Chondrocyte (in vitro differentiated cells): ENCODE results near the gene ALKAL2. TPM values are rescaled to one million over a fixed set of nuclear protein-coding genes. Genes with fewer than 3 reads are reported as not detected.
"Not testable (repeated sequence)": the region's sequence is repeated elsewhere in the genome, so short reads cannot be mapped to it uniquely, and the experiment has no call there.

Experiments
- DNase-seq: peaks from one replicate; pipeline ENCODE4 v3.0.0; 2021; ENCODE audit warnings: mixed read lengths, low spot score
- H3K27ac Mint-ChIP-seq: one replicate; pipeline ENCODE4 v1.8.0; 2021; ENCODE audit warnings: mild to moderate bottlenecking, moderate library complexity, mixed read lengths; ENCODE audit not compliant: unreplicated experiment
- H3K27me3 Mint-ChIP-seq: 2 replicates; pipeline ENCODE4 v1.8.0; 2021; ENCODE audit warnings: low read depth, mixed read lengths
- H3K36me3 Mint-ChIP-seq: 2 replicates; pipeline ENCODE4 v1.8.0; 2021; ENCODE audit warnings: low read depth, mixed read lengths
- H3K4me1 Mint-ChIP-seq: 2 replicates; pipeline ENCODE4 v1.8.0; 2021; ENCODE audit warnings: low read depth, mild to moderate bottlenecking, mixed read lengths
- H3K4me3 Mint-ChIP-seq: one replicate; pipeline ENCODE4 v1.8.0; 2021; ENCODE audit warnings: mild to moderate bottlenecking, moderate library complexity, mixed read lengths; ENCODE audit not compliant: unreplicated experiment
- H3K9me3 Mint-ChIP-seq: 2 replicates; pipeline ENCODE4 v1.8.0; 2021; ENCODE audit warnings: low read depth, mixed read lengths
- long read RNA-seq: library from polyadenylated mRNA; stranded (forward); transcript quantifications from one replicate; pipeline ENCODE4 v2.0.0, GENCODE V29; 2021
- total RNA-seq: library from RNA; stranded (reverse); gene quantifications from 3 replicates; pipeline ENCODE4 v1.2.1, GENCODE V29; 2021
- TF ChIP-seq, protein P1 (sequence below): fragments of 200-600 bp; sonication (generic); IDR thresholded peaks from 2 replicates; pipeline ENCODE4 v1.5.0; 2021; ENCODE audit warnings: antibody characterized with exemption, mild to moderate bottlenecking, moderate library complexity

The ALKAL2 gene, protein sequence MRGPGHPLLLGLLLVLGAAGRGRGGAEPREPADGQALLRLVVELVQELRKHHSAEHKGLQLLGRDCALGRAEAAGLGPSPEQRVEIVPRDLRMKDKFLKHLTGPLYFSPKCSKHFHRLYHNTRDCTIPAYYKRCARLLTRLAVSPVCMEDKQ
- total RNA-seq: 150 to 164 TPM (median 154 TPM) in 3 replicates
- long read RNA-seq, transcript ALKAL2-202 (5 exons, 526 nt): major isoform, 7 of 259 reads
- long read RNA-seq, partial matches to known transcripts: 54 of 259 reads
- long read RNA-seq, other reads (novel, unspliced or antisense): 198 of 259 reads

DNA sequence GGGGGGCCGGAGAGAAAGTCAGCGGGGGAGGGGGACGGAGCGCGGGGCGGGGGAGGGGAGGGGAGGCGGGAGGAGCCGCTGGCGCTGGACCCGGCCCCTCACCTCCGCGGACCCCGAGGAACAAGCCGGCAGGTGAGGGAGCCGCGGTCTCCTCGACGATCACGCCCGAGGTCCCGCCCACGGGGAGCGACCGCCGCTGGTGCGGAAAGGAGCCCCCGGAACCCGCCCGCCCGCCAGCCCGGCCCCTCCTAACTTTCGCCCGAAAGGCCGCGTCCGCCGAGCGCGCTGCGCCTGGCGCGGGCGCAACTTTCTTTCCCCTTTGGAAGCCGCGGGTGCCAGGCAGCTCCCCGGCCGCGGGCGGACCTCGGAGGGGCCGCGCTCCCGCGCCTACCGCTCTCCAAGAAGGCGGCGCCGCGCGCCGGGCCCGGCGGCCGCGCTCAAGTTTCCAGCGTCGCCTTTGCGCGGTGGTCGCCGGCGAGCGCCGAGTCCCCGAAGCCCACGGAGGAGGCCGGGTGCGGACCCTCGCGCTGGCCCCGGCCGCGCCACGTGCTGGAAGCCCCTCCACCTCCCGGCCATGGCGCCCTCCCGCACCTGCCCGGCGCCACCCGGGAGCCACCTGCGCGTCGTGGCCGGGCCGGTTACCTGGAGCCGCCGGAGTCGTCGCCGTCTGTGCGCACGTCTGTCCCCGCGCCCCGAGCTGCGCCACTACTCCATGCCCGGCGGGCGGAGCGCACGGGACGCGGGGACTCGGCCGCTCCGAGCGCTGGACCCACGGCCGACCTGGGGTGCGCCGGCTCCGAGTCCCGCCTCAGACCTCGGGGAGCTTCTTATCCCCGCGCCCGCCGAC is at the start of gene ALKAL2:
Gene ALKAL2 (minus strand): TSS at position 181 of the 847 bp plus-strand sequence. CDS start 256 bp downstream, outside the sequence.
- DNase-seq: no peak
- TF ChIP-seq, protein P1, sequence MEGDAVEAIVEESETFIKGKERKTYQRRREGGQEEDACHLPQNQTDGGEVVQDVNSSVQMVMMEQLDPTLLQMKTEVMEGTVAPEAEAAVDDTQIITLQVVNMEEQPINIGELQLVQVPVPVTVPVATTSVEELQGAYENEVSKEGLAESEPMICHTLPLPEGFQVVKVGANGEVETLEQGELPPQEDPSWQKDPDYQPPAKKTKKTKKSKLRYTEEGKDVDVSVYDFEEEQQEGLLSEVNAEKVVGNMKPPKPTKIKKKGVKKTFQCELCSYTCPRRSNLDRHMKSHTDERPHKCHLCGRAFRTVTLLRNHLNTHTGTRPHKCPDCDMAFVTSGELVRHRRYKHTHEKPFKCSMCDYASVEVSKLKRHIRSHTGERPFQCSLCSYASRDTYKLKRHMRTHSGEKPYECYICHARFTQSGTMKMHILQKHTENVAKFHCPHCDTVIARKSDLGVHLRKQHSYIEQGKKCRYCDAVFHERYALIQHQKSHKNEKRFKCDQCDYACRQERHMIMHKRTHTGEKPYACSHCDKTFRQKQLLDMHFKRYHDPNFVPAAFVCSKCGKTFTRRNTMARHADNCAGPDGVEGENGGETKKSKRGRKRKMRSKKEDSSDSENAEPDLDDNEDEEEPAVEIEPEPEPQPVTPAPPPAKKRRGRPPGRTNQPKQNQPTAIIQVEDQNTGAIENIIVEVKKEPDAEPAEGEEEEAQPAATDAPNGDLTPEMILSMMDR: peak; percentile 13
- Mint-ChIP-seq H3K36me3 (peaks cover 23% of the 10 kb centered on the region), H3K27ac (peak within 1 kb of the TSS; percentile 54), H3K9me3 (no peaks in the 10 kb centered on the region), H3K4me1 (peaks cover 28% of the 10 kb centered on the region), H3K4me3 (peak within 1 kb of the TSS; percentile 82), H3K27me3 (no peaks in the 10 kb centered on the region)

DNA sequence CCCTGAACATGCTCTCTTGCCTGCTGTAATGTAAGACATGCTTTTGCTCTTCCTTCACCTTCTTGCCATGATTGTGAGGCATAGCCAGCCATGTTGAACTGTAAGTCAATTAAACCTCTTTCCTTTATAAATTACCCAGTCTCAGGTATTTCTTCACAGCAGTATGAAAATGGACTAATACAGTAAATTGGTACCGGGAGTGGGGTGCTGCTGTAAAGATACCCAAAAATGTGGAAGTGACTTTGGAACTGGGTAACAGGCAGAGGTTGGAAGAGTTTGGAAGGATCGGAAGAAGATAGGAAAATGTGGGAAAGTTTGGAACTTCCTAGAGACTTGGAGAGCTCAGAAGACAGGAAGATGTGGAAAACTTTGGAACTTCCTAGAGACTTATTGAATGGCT is 49.1 kb upstream of the ALKAL2 start:
- peaks cover 14% of the 10 kb centered on the region for H3K4me1 Mint-ChIP-seq
- not testable (repeated sequence) for H3K4me3 Mint-ChIP-seq, DNase-seq, H3K27me3 Mint-ChIP-seq, H3K27ac Mint-ChIP-seq
- H3K9me3 Mint-ChIP-seq: peaks cover 42% of the 10 kb centered on the region
- H3K36me3 Mint-ChIP-seq: peaks cover 35% of the 10 kb centered on the region

DNA sequence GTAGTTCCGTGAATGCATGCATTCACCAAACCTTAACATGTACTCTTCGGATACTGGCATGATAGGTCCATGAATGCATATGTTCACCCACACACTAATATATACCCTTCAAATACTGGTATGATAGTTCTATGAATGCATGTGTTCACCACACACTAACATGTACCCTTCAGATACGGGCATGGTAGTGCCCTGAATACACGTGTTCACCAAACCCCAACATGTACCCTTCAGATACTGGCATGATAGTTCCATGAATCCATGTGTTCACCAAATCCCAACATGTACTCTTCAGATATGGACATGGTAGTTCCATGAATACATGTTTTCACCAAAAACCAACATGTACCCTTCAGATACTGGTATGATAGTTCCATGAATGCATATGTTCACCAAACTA is 48.5 kb upstream of the ALKAL2 start:
- peaks cover 34% of the 10 kb centered on the region for H3K36me3 Mint-ChIP-seq
- no peak for DNase-seq
- H3K27me3 Mint-ChIP-seq: no peaks in the 10 kb centered on the region
- H3K4me3 Mint-ChIP-seq: no peak overlapping the region
- TF ChIP-seq, protein P1: no peak
- H3K9me3 Mint-ChIP-seq: peaks cover 45% of the 10 kb centered on the region
- H3K4me1 Mint-ChIP-seq: peaks cover 9% of the 10 kb centered on the region
- H3K27ac Mint-ChIP-seq: no peak overlapping the region

DNA sequence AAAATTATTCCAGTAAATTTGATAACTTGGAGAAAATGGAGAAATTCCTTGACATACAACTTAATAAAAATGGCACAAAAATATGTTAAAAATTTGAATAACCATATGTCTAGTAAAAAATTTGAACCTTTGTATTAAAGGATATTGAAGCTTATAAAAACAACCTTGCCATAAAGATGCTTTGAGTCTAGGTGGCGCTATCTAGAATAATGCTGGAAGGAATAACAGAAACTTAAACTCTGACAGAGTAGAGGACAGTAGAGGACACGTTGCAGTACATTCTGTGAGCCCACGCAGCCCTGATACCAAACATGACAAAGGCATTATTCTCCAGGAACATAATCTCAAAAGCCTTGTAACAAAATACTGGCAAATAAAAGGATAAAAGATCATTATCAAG is 44.7 kb upstream of the ALKAL2 start:
- H3K4me1 Mint-ChIP-seq: peaks cover 39% of the 10 kb centered on the region
- TF ChIP-seq, protein P1: peak; percentile 65
- H3K9me3 Mint-ChIP-seq: peaks cover 47% of the 10 kb centered on the region
- peaks cover 27% of the 10 kb centered on the region for H3K36me3 Mint-ChIP-seq
- H3K27me3 Mint-ChIP-seq: no peaks in the 10 kb centered on the region
- no peak for DNase-seq
- H3K4me3 Mint-ChIP-seq: no peak overlapping the region
- H3K27ac Mint-ChIP-seq: no peak overlapping the region

DNA sequence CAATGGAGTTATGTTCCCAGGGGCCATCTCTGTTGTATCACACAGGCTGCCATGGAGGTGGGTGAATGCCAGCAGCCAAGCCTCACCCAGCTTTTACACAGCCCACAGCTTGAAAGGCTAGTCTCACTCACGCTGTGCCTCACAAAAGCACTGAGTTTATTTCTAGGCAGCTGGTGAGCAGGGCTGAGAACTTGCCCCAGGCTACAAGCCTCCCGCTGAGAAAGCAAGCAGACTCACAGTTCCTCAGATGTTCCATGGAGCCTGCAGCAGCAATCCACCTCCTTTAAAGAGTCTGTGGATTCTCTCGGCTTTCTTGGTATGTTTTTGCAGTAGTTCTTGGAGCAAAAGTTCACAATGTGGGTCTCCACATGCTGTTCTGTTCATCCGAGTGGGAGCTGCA is 40.9 kb upstream of the ALKAL2 start:
- peak; percentile 91 for DNase-seq
- TF ChIP-seq, protein P1: no peak
- H3K9me3 Mint-ChIP-seq: peaks cover 64% of the 10 kb centered on the region
- peaks cover 30% of the 10 kb centered on the region for H3K36me3 Mint-ChIP-seq
- peak overlapping the region; percentile 93 for H3K27ac Mint-ChIP-seq
- no peak overlapping the region for H3K4me3 Mint-ChIP-seq
- H3K4me1 Mint-ChIP-seq: peaks cover 52% of the 10 kb centered on the region
- no peaks in the 10 kb centered on the region for H3K27me3 Mint-ChIP-seq
